ENCODE data around the gene NHLH2. TPM values are rescaled to one million over a fixed set of nuclear protein-coding genes. Genes with fewer than 3 reads are reported as not detected.

NHLH2 gene
- total RNA-seq, 1 experiment from 2014 or later = not detected

DNA sequence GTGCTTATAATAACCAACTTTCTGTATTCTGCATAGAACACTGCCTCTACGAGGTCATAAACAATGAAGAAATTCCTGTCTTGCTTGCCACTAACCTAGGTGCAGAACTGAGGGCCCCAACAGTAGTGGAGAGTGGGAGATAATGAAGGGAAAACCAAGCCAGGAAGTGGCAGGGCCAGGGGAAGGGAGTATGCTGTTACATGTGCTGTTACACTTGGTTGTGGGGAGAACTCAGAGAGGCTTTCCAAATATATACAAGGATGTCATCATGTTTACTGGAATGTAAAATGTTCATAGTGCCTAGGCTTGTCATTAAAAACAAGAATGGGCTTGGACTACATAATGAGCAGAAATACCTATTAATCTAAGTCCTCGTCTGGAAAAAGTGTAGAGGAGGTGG, 31.1 kb downstream of the NHLH2 start:
- Histone ChIP-seq H3K27me3 (ENCODE audit: insufficient read depth, low read depth) (no peaks in the 10 kb centered on the region), H3K9me3 (ENCODE audit: insufficient read depth, low read depth) (no peaks in the 10 kb centered on the region), H2AFZ (no peak overlapping the region), H3K4me1 (replicated peaks; ENCODE audit: insufficient read depth) (no peaks in the 10 kb centered on the region), H3K36me3 (ENCODE audit: low read depth) (no peaks in the 10 kb centered on the region), H3F3A (ENCODE audit: insufficient read depth, low read depth) (no peaks in the 10 kb centered on the region), H3K4me3 (no peak overlapping the region), H3K27ac (no peak overlapping the region), H3K9me2 (ENCODE audit: insufficient read depth) (no peaks in the 10 kb centered on the region), H3K79me2 (ENCODE audit: low read depth) (no peaks in the 10 kb centered on the region), H4K20me1 (ENCODE audit: insufficient read depth) (no peaks in the 10 kb centered on the region), H3K4me2 (no peak overlapping the region)
- BruUV-seq (replicated peaks) = no TSS peak
- DNase-seq = peak in 1 of 2 experiments; percentile 6
- POLR2A ChIA-PET (ENCODE audit: unreplicated experiment) = no interaction called here
- intact Hi-C loops (cut with micrococcal nuclease; ENCODE audit: unreplicated experiment) = loop anchor here (5.0 to 10.0 kb wide), 2 partner anchors 325 to 687 kb away; no protein-coding TSS in a partner anchor
- CTCF ChIA-PET = no interaction called here
- no peak for TF ChIP-seq CTCF (conservative IDR thresholded peaks at IDR 0.05)
- no peak for TF ChIP-seq EZH2 (IDR thresholded peaks at IDR 0.05; ENCODE audit: low read depth)

GRCh38 chr1:115809076-115809475, 31.9 kb downstream of the NHLH2 start:
- ChIA-PET CTCF (interaction anchor here (0.7 to 0.8 kb wide), 2 partner anchors 172 to 576 kb away, joined by 9 to 12 read pairs; no protein-coding TSS in a partner anchor), POLR2A (ENCODE audit: unreplicated experiment) (no interaction called here)
- BruUV-seq (replicated peaks) = no TSS peak
- Histone ChIP-seq H2AFZ (no peak overlapping the region), H3K27ac (no peak overlapping the region), H3K4me3 (no peak overlapping the region), H4K20me1 (ENCODE audit: insufficient read depth) (no peaks in the 10 kb centered on the region), H3K27me3 (ENCODE audit: insufficient read depth, low read depth) (no peaks in the 10 kb centered on the region), H3K36me3 (ENCODE audit: low read depth) (no peaks in the 10 kb centered on the region), H3K9me2 (ENCODE audit: insufficient read depth) (no peaks in the 10 kb centered on the region), H3K79me2 (ENCODE audit: low read depth) (no peaks in the 10 kb centered on the region), H3K9me3 (ENCODE audit: insufficient read depth, low read depth) (no peaks in the 10 kb centered on the region), H3K4me1 (replicated peaks; ENCODE audit: insufficient read depth) (no peaks in the 10 kb centered on the region), H3K4me2 (no peak overlapping the region), H3F3A (ENCODE audit: insufficient read depth, low read depth) (no peaks in the 10 kb centered on the region)
- TF ChIP-seq CTCF (conservative IDR thresholded peaks at IDR 0.05) (no peak), EZH2 (IDR thresholded peaks at IDR 0.05; ENCODE audit: low read depth) (no peak)
- intact Hi-C loops (cut with micrococcal nuclease; ENCODE audit: unreplicated experiment) = loop anchor here (5.0 to 10.0 kb wide), 2 partner anchors 326 to 688 kb away; no protein-coding TSS in a partner anchor
- DNase-seq = no peak

- Histone ChIP-seq H3F3A (ENCODE audit: insufficient read depth, low read depth) (no peaks in the 10 kb centered on the region), H3K27ac (no peak overlapping the region), H3K36me3 (ENCODE audit: low read depth) (no peaks in the 10 kb centered on the region), H3K4me3 (no peak overlapping the region), H3K79me2 (ENCODE audit: low read depth) (no peaks in the 10 kb centered on the region), H3K9me3 (ENCODE audit: insufficient read depth, low read depth) (no peaks in the 10 kb centered on the region), H3K27me3 (ENCODE audit: insufficient read depth, low read depth) (no peaks in the 10 kb centered on the region), H3K4me2 (no peak overlapping the region), H2AFZ (no peak overlapping the region), H4K20me1 (ENCODE audit: insufficient read depth) (no peaks in the 10 kb centered on the region), H3K9me2 (ENCODE audit: insufficient read depth) (no peaks in the 10 kb centered on the region), H3K4me1 (replicated peaks; ENCODE audit: insufficient read depth) (no peaks in the 10 kb centered on the region)
- CTCF ChIA-PET = interaction anchor here (0.5 to 1.0 kb wide), 2 partner anchors 173 to 1365 kb away, joined by 5 to 9 read pairs; no protein-coding TSS in a partner anchor
- POLR2A ChIA-PET (ENCODE audit: unreplicated experiment) = interaction anchor here (0.6 to 0.7 kb wide), 2 partner anchors 59 to 709 kb away, joined by 5 to 9 read pairs; no protein-coding TSS in a partner anchor
- DNase-seq = peak; percentile 42 to 71
- no TSS peak for BruUV-seq (replicated peaks)
- TF ChIP-seq CTCF (conservative IDR thresholded peaks at IDR 0.05) = peak; percentile 95
- no peak for TF ChIP-seq EZH2 (IDR thresholded peaks at IDR 0.05; ENCODE audit: low read depth)
- intact Hi-C loops (cut with micrococcal nuclease; ENCODE audit: unreplicated experiment) = loop anchor here (1.0 to 10.0 kb wide), 3 partner anchors 174 to 690 kb away; no protein-coding TSS in a partner anchor
These were observed 33.2 kb downstream of the NHLH2 start for GRCh38 chr1:115807723-115808122.

All from PC-9 (cell line).